ENCODE measurements around the gene CLCN7.

Gene CLCN7

GRCh38 chr16:1464894-1465566, 9.8 kb downstream of the CLCN7 start:
- no peak for DNase-seq (ENCODE audit: low read depth)

GRCh38 chr16:1464196-1464893, 10.5 kb downstream of the CLCN7 start:
- DNase-seq (ENCODE audit: low read depth): no peak

GRCh38 chr16:1461146-1461545, 13.7 kb downstream of the CLCN7 start:
- DNase-seq (ENCODE audit: low read depth): no peak

GRCh38 chr16:1460602-1461138, 14.2 kb downstream of the CLCN7 start:
- DNase-seq (ENCODE audit: low read depth): no peak

GRCh38 chr16:1459967-1460366, 14.9 kb downstream of the CLCN7 start:
- no peak for DNase-seq (ENCODE audit: low read depth)

GRCh38 chr16:1458977-1459341, 15.9 kb downstream of the CLCN7 start:
- DNase-seq (ENCODE audit: low read depth): no peak

- peak; percentile 27 for DNase-seq (ENCODE audit: low read depth)
Measured at GRCh38 chr16:1458336-1458976, 16.4 kb downstream of the CLCN7 start.

GRCh38 chr16:1457489-1458245, 17.2 kb downstream of the CLCN7 start:
- DNase-seq (ENCODE audit: low read depth): no peak

- no peak for DNase-seq (ENCODE audit: low read depth)
Measured at GRCh38 chr16:1456951-1457350, 17.9 kb downstream of the CLCN7 start.

GRCh38 chr16:1455190-1456171, 19.3 kb downstream of the CLCN7 start:
- DNase-seq (ENCODE audit: low read depth): no peak

GRCh38 chr16:1454561-1454960, 20.3 kb downstream of the CLCN7 start:
- DNase-seq (ENCODE audit: low read depth): no peak

GRCh38 chr16:1453316-1453715, 21.5 kb downstream of the CLCN7 start:
- DNase-seq (ENCODE audit: low read depth): no peak

GRCh38 chr16:1452530-1452929, 22.3 kb downstream of the CLCN7 start:
- DNase-seq (ENCODE audit: low read depth): no peak

- DNase-seq (ENCODE audit: low read depth): no peak
Measured at GRCh38 chr16:1451702-1452392, 23.0 kb downstream of the CLCN7 start.

- no peak for DNase-seq (ENCODE audit: low read depth)
Measured at GRCh38 chr16:1450841-1451240, 24.0 kb downstream of the CLCN7 start.

- no peak for DNase-seq (ENCODE audit: low read depth)
Measured at GRCh38 chr16:1450218-1450617, 24.6 kb downstream of the CLCN7 start.

- no peak for DNase-seq (ENCODE audit: low read depth)
Measured at GRCh38 chr16:1449201-1449788, 25.5 kb downstream of the CLCN7 start.

- no peak for DNase-seq (ENCODE audit: low read depth)
Measured at GRCh38 chr16:1448536-1449116, 26.2 kb downstream of the CLCN7 start.

- DNase-seq (ENCODE audit: low read depth): no peak
Measured at GRCh38 chr16:1447965-1448364, 26.9 kb downstream of the CLCN7 start.
